Naive B cell (primary cell): ENCODE measurements around the gene CRYBA1. TPM values are rescaled to one million over a fixed set of nuclear protein-coding genes. Genes with fewer than 3 reads are reported as not detected.
A peak's percentile ranks its signal among the peaks of the same experiment; 100 is the strongest.
"Not testable (repeated sequence)": the region's sequence is repeated elsewhere in the genome, so short reads cannot be mapped to it uniquely, and the experiment has no call there.

Source experiments
- ATAC-seq, 2 donors: fragments of 150-1000 bp; cut with Tn5 transposase; 2 replicates each; pipeline ENCODE4 v1.10.0; 2021; ENCODE audit warnings: low read depth in 2 of 2, mild to moderate bottlenecking in 2 of 2, moderate library complexity in 2 of 2
- DNase-seq: peaks from one replicate; pipeline ENCODE4 v3.0.0; 2022
- H3K27ac Mint-ChIP-seq, 6 donors: one replicate each; pipeline ENCODE4 v1.8.0; 2020 to 2022; ENCODE audit warnings: mild to moderate bottlenecking in 6 of 6, mixed read lengths in 6 of 6, moderate library complexity in 5 of 6, inconsistent platforms in 2 of 6
- H3K27me3 Mint-ChIP-seq, 3 donors: one replicate each; pipeline ENCODE4 v1.8.0; 2021 to 2022; ENCODE audit warnings: mixed read lengths in 3 of 3, mild to moderate bottlenecking in 1 of 3
- H3K36me3 Mint-ChIP-seq, 2 donors: one replicate each; pipeline ENCODE4 v1.8.0; 2020 to 2022; ENCODE audit warnings: mixed read lengths in 2 of 2, inconsistent platforms in 1 of 2, mild to moderate bottlenecking in 1 of 2
- H3K4me1 Mint-ChIP-seq, 3 donors: one replicate each; pipeline ENCODE4 v1.8.0; 2020 to 2022; ENCODE audit warnings: mixed read lengths in 3 of 3, inconsistent platforms in 1 of 3, mild to moderate bottlenecking in 1 of 3, moderate library complexity in 1 of 3
- H3K4me3 Mint-ChIP-seq, 8 donors: one replicate each; pipeline ENCODE4 v1.8.0; 2020 to 2022; ENCODE audit warnings: mild to moderate bottlenecking in 8 of 8, mixed read lengths in 8 of 8, moderate library complexity in 8 of 8, inconsistent platforms in 2 of 8
- H3K9me3 Mint-ChIP-seq, 7 donors: one replicate each; pipeline ENCODE4 v1.8.0; 2020 to 2022; ENCODE audit warnings: mixed read lengths in 7 of 7, mild to moderate bottlenecking in 5 of 7, inconsistent platforms in 2 of 7, moderate library complexity in 1 of 7
- polyA plus RNA-seq, 6 donors: library from polyadenylated mRNA; unstranded; fragments of 300-500 nt; fragmentation: Illumina TruSeq; gene quantifications; one replicate each; pipeline ENCODE4 v1.2.3, GENCODE V29; 2021; ENCODE audit warnings: low read depth in 6 of 6

CRYBA1 gene
- polyA plus RNA-seq, 6 donors from 2014 or later, result not detected

- peaks cover 26 to 41% (median 30%) of the 10 kb centered on the region in 3 donors for H3K4me1 Mint-ChIP-seq
- H3K36me3 Mint-ChIP-seq, result peaks cover 16 to 22% of the 10 kb centered on the region in 2 donors
- not testable (repeated sequence) for DNase-seq, H3K4me3 Mint-ChIP-seq, ATAC-seq, H3K27me3 Mint-ChIP-seq, H3K9me3 Mint-ChIP-seq
- H3K27ac Mint-ChIP-seq, result peak overlapping the region in 1 of 6 donors; percentile 47
Measured at GRCh38 chr17:29271980-29272379, 25.3 kb downstream of the CRYBA1 start.

- Mint-ChIP-seq H3K9me3 (peaks cover 0 to 10% (median 3%) of the 10 kb centered on the region in 7 donors), H3K4me1 (peaks cover 31 to 49% (median 37%) of the 10 kb centered on the region in 3 donors), H3K4me3 (no peak overlapping the region), H3K36me3 (peaks cover 16 to 33% of the 10 kb centered on the region in 2 donors), H3K27ac (peak overlapping the region in 3 of 6 donors; percentile 6 to 93 (median 62)), H3K27me3 (no peaks in the 10 kb centered on the region)
- DNase-seq, result no peak
- no peak for ATAC-seq
Measured at GRCh38 chr17:29273924-29274323, 27.3 kb downstream of the CRYBA1 start.

- Mint-ChIP-seq H3K9me3 (peaks cover 0 to 23% (median 13%) of the 10 kb centered on the region in 7 donors), H3K4me3 (no peak overlapping the region), H3K36me3 (peaks cover 22 to 27% of the 10 kb centered on the region in 2 donors), H3K4me1 (peaks cover 40 to 67% (median 53%) of the 10 kb centered on the region in 3 donors), H3K27me3 (no peaks in the 10 kb centered on the region), H3K27ac (no peak overlapping the region)
- DNase-seq (no peak), ATAC-seq (no peak)
Measured at GRCh38 chr17:29278692-29279091, 32.0 kb downstream of the CRYBA1 start.

GRCh38 chr17:29279397-29280070, 32.9 kb downstream of the CRYBA1 start:
- Mint-ChIP-seq H3K4me1 (peaks cover 37 to 64% (median 52%) of the 10 kb centered on the region in 3 donors), H3K9me3 (peaks cover 0 to 23% (median 13%) of the 10 kb centered on the region in 7 donors), H3K4me3 (peak overlapping the region in 2 of 8 donors; percentile 20 to 35), H3K27me3 (no peaks in the 10 kb centered on the region), H3K36me3 (peaks cover 19 to 22% of the 10 kb centered on the region in 2 donors), H3K27ac (peak overlapping the region in 2 of 6 donors; percentile 10 to 75)
- DNase-seq (no peak), ATAC-seq (no peak)

- H3K36me3 Mint-ChIP-seq, result peaks cover 15 to 25% of the 10 kb centered on the region in 2 donors
- H3K4me1 Mint-ChIP-seq, result peaks cover 24 to 56% (median 47%) of the 10 kb centered on the region in 3 donors
- no peaks in the 10 kb centered on the region for H3K27me3 Mint-ChIP-seq
Measured at GRCh38 chr17:29283496-29283895, 36.8 kb downstream of the CRYBA1 start.

GRCh38 chr17:29283961-29284360, 37.3 kb downstream of the CRYBA1 start:
- Mint-ChIP-seq H3K36me3 (peaks cover 15 to 21% of the 10 kb centered on the region in 2 donors), H3K4me3 (no peak overlapping the region), H3K4me1 (peaks cover 28 to 60% (median 52%) of the 10 kb centered on the region in 3 donors), H3K27me3 (no peaks in the 10 kb centered on the region), H3K27ac (peak overlapping the region in 2 of 6 donors; percentile 3 to 45), H3K9me3 (peaks cover 0 to 13% (median 4%) of the 10 kb centered on the region in 7 donors)
- DNase-seq, result no peak
- ATAC-seq, result no peak

More at GRCh38 chr17:29283496-29283895, 36.8 kb downstream of the CRYBA1 start:
- H3K9me3 Mint-ChIP-seq, result peaks cover 0 to 17% (median 9%) of the 10 kb centered on the region in 7 donors
- peak overlapping the region in 3 of 6 donors; percentile 45 to 65 (median 57) for H3K27ac Mint-ChIP-seq
- ATAC-seq (no peak), DNase-seq (no peak)
- peak overlapping the region in 2 of 8 donors; percentile 14 to 36 for H3K4me3 Mint-ChIP-seq

- H3K9me3 Mint-ChIP-seq, result no peaks in the 10 kb centered on the region
- peaks cover 0 to 14% of the 10 kb centered on the region in 2 donors for H3K36me3 Mint-ChIP-seq
Measured at GRCh38 chr17:29289852-29290251, 43.2 kb downstream of the CRYBA1 start.

GRCh38 chr17:29291163-29291752, 44.6 kb downstream of the CRYBA1 start:
- ATAC-seq (no peak), DNase-seq (peak; percentile 57)
- Mint-ChIP-seq H3K27me3 (no peaks in the 10 kb centered on the region), H3K4me1 (peaks cover 32 to 54% (median 44%) of the 10 kb centered on the region in 3 donors), H3K9me3 (no peaks in the 10 kb centered on the region), H3K4me3 (peak overlapping the region; percentile 77 to 97 (median 92)), H3K27ac (peak overlapping the region; percentile 21 to 95 (median 86)), H3K36me3 (peaks cover 0 to 12% of the 10 kb centered on the region in 2 donors)

More at GRCh38 chr17:29289852-29290251, 43.2 kb downstream of the CRYBA1 start:
- H3K27ac Mint-ChIP-seq, result peak overlapping the region in 3 of 6 donors; percentile 45 to 85 (median 60)
- H3K4me3 Mint-ChIP-seq, result peak overlapping the region in 2 of 8 donors; percentile 10
- H3K4me1 Mint-ChIP-seq, result peaks cover 26 to 54% (median 49%) of the 10 kb centered on the region in 3 donors
- H3K27me3 Mint-ChIP-seq, result no peaks in the 10 kb centered on the region
- no peak for ATAC-seq
- DNase-seq, result no peak

- Mint-ChIP-seq H3K4me3 (peak overlapping the region; percentile 96 to 100 (median 100)), H3K9me3 (no peaks in the 10 kb centered on the region), H3K27ac (peak overlapping the region; percentile 88 to 99 (median 96)), H3K4me1 (peaks cover 27 to 45% (median 36%) of the 10 kb centered on the region in 3 donors), H3K27me3 (no peaks in the 10 kb centered on the region), H3K36me3 (peaks cover 0 to 1% of the 10 kb centered on the region in 2 donors)
- peak; percentile 63 for DNase-seq
- ATAC-seq, result no peak
Measured at GRCh38 chr17:29292071-29292991, 45.7 kb downstream of the CRYBA1 start.

- Mint-ChIP-seq H3K4me1 (peaks cover 27 to 37% (median 34%) of the 10 kb centered on the region in 3 donors), H3K27ac (peak overlapping the region; percentile 95 to 99 (median 99)), H3K9me3 (no peaks in the 10 kb centered on the region), H3K4me3 (peak overlapping the region; percentile 96 to 100 (median 100)), H3K27me3 (no peaks in the 10 kb centered on the region), H3K36me3 (no peaks in the 10 kb centered on the region)
- peak; percentile 53 for DNase-seq
- peak; percentile 9 to 15 for ATAC-seq
Measured at GRCh38 chr17:29292992-29293889, 46.6 kb downstream of the CRYBA1 start.

GRCh38 chr17:29293890-29294579, 47.4 kb downstream of the CRYBA1 start, which contains the start of gene NUFIP2:
NUFIP2 (minus strand) TSS chr17:29294148; CDS start chr17:29294059, 89 bp downstream.
- ATAC-seq (peak; percentile 83 to 85), DNase-seq (peak; percentile 98)
- Mint-ChIP-seq H3K4me3 (peak within 1 kb of the TSS; percentile 96 to 100 (median 100)), H3K36me3 (no peaks in the 10 kb centered on the region), H3K4me1 (peaks cover 23 to 31% (median 29%) of the 10 kb centered on the region in 3 donors), H3K27me3 (no peaks in the 10 kb centered on the region), H3K9me3 (no peaks in the 10 kb centered on the region), H3K27ac (peak within 1 kb of the TSS; percentile 95 to 99 (median 99))
